Thyroid gland (tissue), 4 donors: ENCODE measurements around the gene TRAFD1. TPM values are rescaled to one million over a fixed set of nuclear protein-coding genes. Genes with fewer than 3 reads are reported as not detected.

Experiments used
- DNase-seq, 2 donors: peaks; one replicate each; pipeline ENCODE4 v3.0.0-alpha.2; 2019
- H3K27ac ChIP-seq, 3 donors: fragments of 200-600 bp; sonication (generic); 1 replicate in 2 of 3; 2 replicates in 1 of 3; pipeline ENCODE4 v1.5.1; 2016 to 2019; ENCODE audit warnings: mild to moderate bottlenecking in 1 of 3, moderate library complexity in 1 of 3
- H3K27me3 ChIP-seq: fragments of 200-600 bp; sonication (generic); one replicate; pipeline ENCODE4 v1.5.1; 2019
- H3K36me3 ChIP-seq, 2 donors: fragments of 200-600 bp; sonication (generic); one replicate each; pipeline ENCODE4 v1.5.1; 2016 to 2019
- H3K4me1 ChIP-seq, 2 donors: fragments of 200-600 bp; sonication (generic); one replicate each; pipeline ENCODE4 v1.5.1; 2017 to 2019
- H3K4me3 ChIP-seq, 3 donors: fragments of 200-600 bp; sonication (generic); replicated peaks in 1 of 3; 1 replicate in 2 of 3; 2 replicates in 1 of 3; pipeline ENCODE4 v1.5.1; 2016; ENCODE audit warnings: mild to moderate bottlenecking in 1 of 3
- H3K9me3 ChIP-seq: fragments of 200-600 bp; sonication (generic); one replicate; pipeline ENCODE4 v1.5.1; 2017
- POLR2A ChIP-seq, 2 donors: fragments of 450-650 bp; IDR thresholded peaks; one replicate each; pipeline ENCODE4 v1.6.1; 2017; ENCODE audit warnings: antibody characterized with exemption in 2 of 2, mild to moderate bottlenecking in 2 of 2, moderate library complexity in 1 of 2
- WGBS, 2 donors: methylation state at CpG; one replicate each; pipeline ENCODE4 v1.1.5; 2017; 5-methylcytosine and 5-hydroxymethylcytosine counted together
- intact Hi-C: fragments of 100-400 bp; cut with DNase I; formaldehyde crosslinking; loops from one replicate; pipeline ENCODE4 v1.15.1; 2023
- total RNA-seq, 4 donors: library from RNA; depleted of rRNA; stranded (reverse); fragments of >200 nt; gene quantifications; one replicate each; pipeline ENCODE4 v1.2.3, GENCODE V29; 2016
- TF ChIP-seq, protein P1 (sequence below), 6 experiments: fragments of 200-600 bp in 3 of 6; fragments of 450-650 bp in 3 of 6; sonication (generic) in 3 of 6; IDR thresholded peaks; one replicate each; pipeline ENCODE4 v1.5.1; 2016 to 2019; ENCODE audit warnings: antibody characterized with exemption in 6 of 6, mild to moderate bottlenecking in 2 of 6, inconsistent platforms in 1 of 6, moderate library complexity in 1 of 6

The TRAFD1 gene
- total RNA-seq, 4 donors from 2014 or later = 24.6 to 34.4 (median 27.9) TPM

DNA sequence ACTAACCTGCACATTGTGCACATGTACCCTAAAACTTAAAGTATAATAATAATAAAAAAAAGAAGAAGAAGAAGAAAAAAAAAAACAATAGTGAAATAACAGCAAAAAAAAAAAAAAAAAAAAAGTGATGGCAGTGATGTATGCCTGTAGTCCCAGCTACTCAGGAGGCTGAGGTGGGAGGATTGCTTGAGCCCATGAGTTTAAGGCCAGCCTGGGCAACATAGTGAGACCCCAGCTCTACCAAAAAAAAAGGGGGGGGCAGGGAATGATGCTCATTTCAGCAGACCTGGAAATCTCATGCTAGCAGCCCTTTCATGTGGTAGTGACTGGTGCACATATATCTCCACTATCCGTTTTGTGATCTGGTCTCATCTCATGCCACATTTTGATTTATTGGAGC, 20.8 kb downstream of the TRAFD1 start:
- H3K4me3 ChIP-seq = no peak overlapping the region
- no peaks in the 10 kb centered on the region for H3K27me3 ChIP-seq
- no peak overlapping the region for H3K27ac ChIP-seq
- H3K9me3 ChIP-seq = no peaks in the 10 kb centered on the region
- DNase-seq = no peak
- intact Hi-C loops = no loop called here
- WGBS, 2 donors = 88 to 93% methylated on average over 1 of the region's 1 CpG
- peaks cover 38 to 71% of the 10 kb centered on the region in 2 donors for H3K36me3 ChIP-seq
- TF ChIP-seq, protein P1, sequence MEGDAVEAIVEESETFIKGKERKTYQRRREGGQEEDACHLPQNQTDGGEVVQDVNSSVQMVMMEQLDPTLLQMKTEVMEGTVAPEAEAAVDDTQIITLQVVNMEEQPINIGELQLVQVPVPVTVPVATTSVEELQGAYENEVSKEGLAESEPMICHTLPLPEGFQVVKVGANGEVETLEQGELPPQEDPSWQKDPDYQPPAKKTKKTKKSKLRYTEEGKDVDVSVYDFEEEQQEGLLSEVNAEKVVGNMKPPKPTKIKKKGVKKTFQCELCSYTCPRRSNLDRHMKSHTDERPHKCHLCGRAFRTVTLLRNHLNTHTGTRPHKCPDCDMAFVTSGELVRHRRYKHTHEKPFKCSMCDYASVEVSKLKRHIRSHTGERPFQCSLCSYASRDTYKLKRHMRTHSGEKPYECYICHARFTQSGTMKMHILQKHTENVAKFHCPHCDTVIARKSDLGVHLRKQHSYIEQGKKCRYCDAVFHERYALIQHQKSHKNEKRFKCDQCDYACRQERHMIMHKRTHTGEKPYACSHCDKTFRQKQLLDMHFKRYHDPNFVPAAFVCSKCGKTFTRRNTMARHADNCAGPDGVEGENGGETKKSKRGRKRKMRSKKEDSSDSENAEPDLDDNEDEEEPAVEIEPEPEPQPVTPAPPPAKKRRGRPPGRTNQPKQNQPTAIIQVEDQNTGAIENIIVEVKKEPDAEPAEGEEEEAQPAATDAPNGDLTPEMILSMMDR (IDR thresholded peaks at IDR 0.05) = no peak
- TF ChIP-seq POLR2A (IDR thresholded peaks at IDR 0.05) = no peak
- H3K4me1 ChIP-seq = no peaks in the 10 kb centered on the region

DNA sequence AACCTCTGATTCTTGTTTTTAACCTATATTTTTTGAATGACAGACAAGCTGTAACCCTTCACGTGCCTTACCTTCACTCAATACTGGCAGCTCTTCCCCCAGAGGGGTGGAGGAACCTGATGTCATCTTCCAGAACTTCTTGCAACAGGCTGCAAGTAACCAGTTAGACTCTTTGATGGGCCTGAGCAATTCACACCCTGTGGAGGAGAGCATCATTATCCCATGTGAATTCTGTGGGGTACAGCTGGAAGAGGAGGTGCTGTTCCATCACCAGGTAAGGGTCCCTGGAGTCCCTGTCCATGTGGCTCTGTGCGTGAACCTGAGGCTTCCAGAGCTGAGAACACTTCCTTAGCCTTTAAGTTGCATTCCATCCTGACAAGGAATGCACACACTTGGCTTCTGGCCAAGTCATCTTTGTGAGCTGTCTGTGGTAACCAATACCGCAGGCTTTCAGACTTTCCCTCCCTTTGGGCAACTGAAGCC, 22.7 kb downstream of the TRAFD1 start:
- peaks cover 46 to 73% of the 10 kb centered on the region in 2 donors for H3K36me3 ChIP-seq
- H3K4me3 ChIP-seq = no peak overlapping the region
- WGBS, 2 donors = 76 to 84% methylated on average over 3 of the region's 3 CpGs
- H3K27me3 ChIP-seq = no peaks in the 10 kb centered on the region
- intact Hi-C loops = no loop called here
- no peaks in the 10 kb centered on the region for H3K4me1 ChIP-seq
- H3K9me3 ChIP-seq = no peaks in the 10 kb centered on the region
- TF ChIP-seq, protein P1 (IDR thresholded peaks at IDR 0.05) = no peak
- H3K27ac ChIP-seq = no peak overlapping the region
- DNase-seq = no peak

DNA sequence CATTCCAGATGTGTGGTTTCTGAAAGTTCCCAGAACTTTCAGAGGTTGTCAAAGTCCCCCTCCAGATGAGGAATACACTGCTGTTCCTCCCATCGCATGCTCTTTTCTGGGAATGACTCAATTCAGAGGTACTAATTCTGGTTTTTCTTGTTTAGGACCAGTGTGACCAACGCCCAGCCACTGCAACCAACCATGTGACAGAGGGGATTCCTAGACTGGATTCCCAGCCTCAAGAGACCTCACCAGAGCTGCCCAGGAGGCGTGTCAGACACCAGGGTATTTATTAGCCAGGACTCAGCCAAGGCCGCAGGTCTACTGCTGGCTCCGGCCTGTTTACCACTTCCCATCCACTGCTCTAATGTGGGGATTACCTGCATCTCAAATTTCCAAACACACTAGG, 24.2 kb downstream of the TRAFD1 start:
- intact Hi-C loops = no loop called here
- H3K36me3 ChIP-seq = peaks cover 44 to 69% of the 10 kb centered on the region in 2 donors
- no peak overlapping the region for H3K4me3 ChIP-seq
- peak in 1 of 2 donors; percentile 41 for DNase-seq
- WGBS, 2 donors = 86 to 94% methylated on average over 4 to 5 of the region's 5 CpGs
- H3K9me3 ChIP-seq = no peaks in the 10 kb centered on the region
- no peak overlapping the region for H3K27ac ChIP-seq
- H3K4me1 ChIP-seq = no peaks in the 10 kb centered on the region
- TF ChIP-seq POLR2A (IDR thresholded peaks at IDR 0.05) = no peak
- TF ChIP-seq, protein P1 (IDR thresholded peaks at IDR 0.05) = no peak
- no peaks in the 10 kb centered on the region for H3K27me3 ChIP-seq

DNA sequence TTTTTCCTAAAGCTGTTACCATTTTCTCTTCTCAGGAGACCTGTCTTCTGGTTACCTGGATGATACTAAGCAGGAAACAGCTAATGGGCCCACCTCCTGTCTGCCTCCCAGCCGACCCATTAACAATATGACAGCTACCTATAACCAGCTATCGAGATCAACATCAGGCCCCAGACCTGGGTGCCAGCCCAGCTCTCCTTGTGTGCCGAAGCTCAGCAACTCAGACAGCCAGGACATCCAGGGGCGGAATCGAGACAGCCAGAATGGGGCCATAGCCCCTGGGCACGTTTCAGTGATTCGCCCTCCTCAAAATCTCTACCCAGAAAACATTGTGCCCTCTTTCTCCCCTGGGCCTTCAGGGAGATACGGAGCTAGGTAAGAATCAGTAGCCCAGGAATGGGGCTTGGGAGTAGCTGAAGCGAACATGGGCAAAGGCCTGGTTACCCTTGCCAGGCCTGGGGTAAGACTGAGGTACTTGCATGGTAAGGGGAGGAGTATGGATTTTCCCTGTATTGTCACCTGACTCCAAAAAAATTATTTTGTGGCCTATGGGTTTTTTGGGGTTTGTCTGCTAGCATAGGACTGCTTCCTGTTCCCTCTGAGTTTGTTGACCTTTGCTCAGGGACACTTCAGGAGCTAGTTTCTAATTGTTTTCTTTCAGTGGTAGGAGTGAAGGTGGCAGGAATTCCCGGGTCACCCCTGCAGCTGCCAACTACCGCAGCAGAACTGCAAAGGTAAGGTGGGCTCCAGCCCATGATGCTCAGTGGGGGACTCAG, 26.6 kb downstream of the TRAFD1 start:
- H3K27ac ChIP-seq = peak overlapping the region in 1 of 3 donors; percentile 4
- peaks cover 42 to 54% of the 10 kb centered on the region in 2 donors for H3K36me3 ChIP-seq
- intact Hi-C loops = no loop called here

More for the DNA sequence above, 26.6 kb downstream of the TRAFD1 start:
- Histone ChIP-seq H3K4me1 (no peaks in the 10 kb centered on the region), H3K9me3 (no peaks in the 10 kb centered on the region), H3K4me3 (no peak overlapping the region), H3K27me3 (no peaks in the 10 kb centered on the region)
- 88 to 96% methylated on average over 11 of the region's 11 CpGs for WGBS, 2 donors
- TF ChIP-seq POLR2A (IDR thresholded peaks at IDR 0.05) = no peak
- TF ChIP-seq, protein P1 (IDR thresholded peaks at IDR 0.05) = no peak
- DNase-seq = no peak
